Gastrocnemius medialis (tissue), 4 donors: ENCODE results near the gene BRPF1. TPM values are rescaled to one million over a fixed set of nuclear protein-coding genes. Genes with fewer than 3 reads are reported as not detected.

Experiments
- ATAC-seq, 2 donors: fragments of 150-250 bp; one replicate each; pipeline ENCODE4 v1.9.1; 2016
- DNase-seq, 2 donors: peaks; one replicate each; pipeline ENCODE4 v3.0.0-alpha.2; 2019
- H3K27ac ChIP-seq, 4 donors: fragments of 200-600 bp; sonication (generic); 1 replicate in 1 of 4; 2 replicates in 3 of 4; pipeline ENCODE4 v1.5.1; 2016 to 2018; ENCODE audit warnings: mild to moderate bottlenecking in 2 of 4, moderate library complexity in 1 of 4
- H3K27me3 ChIP-seq, 3 donors: fragments of 200-600 bp; sonication (generic) in 2 of 3; 1 replicate in 1 of 3; 2 replicates in 2 of 3; pipeline versions ENCODE4 v1.5.1 to v1.6.0; 2016 to 2019; ENCODE audit warnings: mild to moderate bottlenecking in 1 of 3, moderate library complexity in 1 of 3
- H3K36me3 ChIP-seq, 2 donors: fragments of 200-600 bp; sonication (generic) in 1 of 2; one replicate each; pipeline ENCODE4 v1.5.1; 2017 to 2018
- H3K4me1 ChIP-seq, 2 donors: fragments of 200-600 bp; sonication (generic) in 1 of 2; one replicate each; pipeline ENCODE4 v1.5.1; 2016 to 2017; ENCODE audit warnings: mild to moderate bottlenecking in 2 of 2
- H3K4me3 ChIP-seq, 4 donors: fragments of 200-600 bp; sonication (generic) in 3 of 4; 1 replicate in 1 of 4; 2 replicates in 3 of 4; pipeline ENCODE4 v1.5.1; 2016 to 2019; ENCODE audit warnings: mild to moderate bottlenecking in 2 of 4
- H3K9me3 ChIP-seq, 3 donors: fragments of 200-600 bp; sonication (generic) in 2 of 3; 1 replicate in 1 of 3; 2 replicates in 2 of 3; pipeline ENCODE4 v1.5.1; 2016 to 2019
- POLR2A ChIP-seq, 2 donors: fragments of 450-650 bp; IDR thresholded peaks; one replicate each; pipeline ENCODE4 v1.6.1; 2017; ENCODE audit warnings: antibody characterized with exemption in 2 of 2, mild to moderate bottlenecking in 2 of 2, moderate library complexity in 2 of 2
- in situ Hi-C, 4 donors: fragments of 200-750 bp; cut with MboI; loops; one replicate each; pipeline versions ENCODE4 v1.15.0 to v1.8.0; 2017; ENCODE audit warnings: low sequenced_read_pairs in 4 of 4
- intact Hi-C: fragments of 100-400 bp; cut with DNase I; formaldehyde crosslinking; loops from one replicate; pipeline ENCODE4 v1.15.1; 2023; ENCODE audit warnings: low total_unique reads
- total RNA-seq, 4 donors: library from RNA; depleted of rRNA; stranded (reverse); fragments of >200 nt; gene quantifications; one replicate each; pipeline versions ENCODE4 v1.1.0 to v1.2.3, GENCODE V29; 2016
- TF ChIP-seq, protein P1 (sequence below), 5 experiments: fragments of 450-650 bp in 3 of 5; fragments of 200-600 bp in 2 of 5; sonication (generic) in 2 of 5; IDR thresholded peaks in 4 of 5; conservative IDR thresholded peaks in 1 of 5; 1 replicate in 4 of 5; 2 replicates in 1 of 5; pipeline ENCODE4 v1.5.1; 2016 to 2019; ENCODE audit warnings: antibody characterized with exemption in 5 of 5, mild to moderate bottlenecking in 3 of 5, moderate library complexity in 3 of 5

BRPF1 gene
- total RNA-seq, 4 donors from 2014 or later, result 12.0 to 19.5 (median 14.7) TPM

DNA sequence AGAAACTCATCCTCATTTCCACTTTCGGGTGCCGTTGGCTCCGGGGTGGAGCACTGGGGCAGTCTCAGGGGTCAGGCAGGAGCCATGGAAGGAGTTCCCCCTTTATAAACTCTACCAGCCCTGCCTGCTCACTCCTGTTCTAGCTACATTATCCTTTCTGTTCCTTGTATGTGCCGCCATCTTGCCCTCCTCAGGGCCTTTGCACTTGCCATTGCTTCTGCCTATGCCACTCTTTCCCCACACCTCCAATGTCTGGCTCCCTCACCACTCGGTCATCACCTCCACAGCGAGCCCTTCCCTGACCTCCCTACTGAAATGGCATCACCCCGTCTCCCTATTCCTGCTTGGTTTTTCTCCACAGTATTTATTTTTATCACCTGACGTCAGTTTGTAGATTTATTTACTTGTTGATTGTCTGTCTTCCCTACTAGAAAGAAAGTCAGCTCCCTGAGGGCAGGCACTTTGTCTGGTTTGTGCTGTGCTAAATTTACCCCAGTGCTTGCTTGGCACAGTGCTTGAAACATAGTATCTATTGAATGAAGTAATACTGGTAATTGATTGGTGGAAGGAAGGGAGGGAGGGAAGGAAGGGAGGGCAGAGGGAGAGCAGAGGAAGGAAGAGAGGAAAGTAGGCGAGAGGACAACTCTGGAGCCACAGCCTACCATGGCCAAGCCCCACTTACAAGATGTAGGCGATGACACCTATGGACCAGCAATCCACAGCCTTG, 29.4 kb downstream of the BRPF1 start:
- no peaks in the 10 kb centered on the region for H3K9me3 ChIP-seq
- ATAC-seq, result no peak
- no peak overlapping the region for H3K4me3 ChIP-seq
- no peaks in the 10 kb centered on the region for H3K4me1 ChIP-seq
- intact Hi-C loops (no loop called here), in situ Hi-C loops (no loop called here)
- H3K27ac ChIP-seq, result no peak overlapping the region
- H3K36me3 ChIP-seq, result peaks cover 0 to 37% of the 10 kb centered on the region in 2 donors
- DNase-seq, result no peak
- H3K27me3 ChIP-seq, result no peaks in the 10 kb centered on the region
- TF ChIP-seq, protein P1, sequence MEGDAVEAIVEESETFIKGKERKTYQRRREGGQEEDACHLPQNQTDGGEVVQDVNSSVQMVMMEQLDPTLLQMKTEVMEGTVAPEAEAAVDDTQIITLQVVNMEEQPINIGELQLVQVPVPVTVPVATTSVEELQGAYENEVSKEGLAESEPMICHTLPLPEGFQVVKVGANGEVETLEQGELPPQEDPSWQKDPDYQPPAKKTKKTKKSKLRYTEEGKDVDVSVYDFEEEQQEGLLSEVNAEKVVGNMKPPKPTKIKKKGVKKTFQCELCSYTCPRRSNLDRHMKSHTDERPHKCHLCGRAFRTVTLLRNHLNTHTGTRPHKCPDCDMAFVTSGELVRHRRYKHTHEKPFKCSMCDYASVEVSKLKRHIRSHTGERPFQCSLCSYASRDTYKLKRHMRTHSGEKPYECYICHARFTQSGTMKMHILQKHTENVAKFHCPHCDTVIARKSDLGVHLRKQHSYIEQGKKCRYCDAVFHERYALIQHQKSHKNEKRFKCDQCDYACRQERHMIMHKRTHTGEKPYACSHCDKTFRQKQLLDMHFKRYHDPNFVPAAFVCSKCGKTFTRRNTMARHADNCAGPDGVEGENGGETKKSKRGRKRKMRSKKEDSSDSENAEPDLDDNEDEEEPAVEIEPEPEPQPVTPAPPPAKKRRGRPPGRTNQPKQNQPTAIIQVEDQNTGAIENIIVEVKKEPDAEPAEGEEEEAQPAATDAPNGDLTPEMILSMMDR (IDR thresholded peaks at IDR 0.05 in 4 of 5, conservative IDR thresholded peaks at IDR 0.05 in 1 of 5), result no peak
- no peak for TF ChIP-seq POLR2A (IDR thresholded peaks at IDR 0.05)

DNA sequence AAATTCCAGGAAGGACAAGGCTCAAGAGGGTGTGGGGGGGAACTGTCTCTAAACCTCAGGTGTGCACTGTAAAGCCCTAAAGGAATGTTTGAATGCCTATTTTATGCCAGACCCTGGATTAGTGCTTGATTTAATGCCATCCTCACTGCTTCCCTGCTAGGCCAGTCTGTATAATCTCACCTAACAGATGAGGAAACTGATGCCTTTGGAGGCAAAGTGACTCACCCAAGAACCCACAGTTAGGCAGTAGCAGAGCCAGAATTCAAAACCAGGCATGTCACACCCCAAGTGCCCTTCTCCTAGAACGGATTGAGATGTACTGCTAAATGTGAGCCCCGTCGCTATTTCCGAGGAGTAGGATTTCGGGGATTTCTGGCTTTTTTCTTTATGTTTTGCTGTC, 30.4 kb downstream of the BRPF1 start:
- Histone ChIP-seq H3K36me3 (peaks cover 0 to 28% of the 10 kb centered on the region in 2 donors), H3K4me1 (peaks cover 0 to under 1% of the 10 kb centered on the region in 2 donors), H3K27me3 (no peaks in the 10 kb centered on the region), H3K9me3 (no peaks in the 10 kb centered on the region), H3K4me3 (no peak overlapping the region), H3K27ac (no peak overlapping the region)
- in situ Hi-C loops (no loop called here), intact Hi-C loops (no loop called here)
- DNase-seq (no peak), ATAC-seq (no peak)
- no peak for TF ChIP-seq POLR2A (IDR thresholded peaks at IDR 0.05)
- TF ChIP-seq, protein P1 (IDR thresholded peaks at IDR 0.05 in 4 of 5, conservative IDR thresholded peaks at IDR 0.05 in 1 of 5), result no peak

- H3K27ac ChIP-seq, result no peak overlapping the region
- peaks cover 0 to 18% of the 10 kb centered on the region in 2 donors for H3K36me3 ChIP-seq
- H3K27me3 ChIP-seq, result no peaks in the 10 kb centered on the region
- H3K9me3 ChIP-seq, result no peaks in the 10 kb centered on the region
- intact Hi-C loops, result no loop called here
- no peak overlapping the region for H3K4me3 ChIP-seq
- TF ChIP-seq, protein P1 (IDR thresholded peaks at IDR 0.05 in 4 of 5, conservative IDR thresholded peaks at IDR 0.05 in 1 of 5), result no peak
- TF ChIP-seq POLR2A (IDR thresholded peaks at IDR 0.05), result no peak
- no peak for DNase-seq
- in situ Hi-C loops, result no loop called here
- ATAC-seq, result no peak
- peaks cover 0 to 4% of the 10 kb centered on the region in 2 donors for H3K4me1 ChIP-seq
These were observed 31.3 kb downstream of the BRPF1 start for GRCh38 chr3:9762871-9763270.

DNA sequence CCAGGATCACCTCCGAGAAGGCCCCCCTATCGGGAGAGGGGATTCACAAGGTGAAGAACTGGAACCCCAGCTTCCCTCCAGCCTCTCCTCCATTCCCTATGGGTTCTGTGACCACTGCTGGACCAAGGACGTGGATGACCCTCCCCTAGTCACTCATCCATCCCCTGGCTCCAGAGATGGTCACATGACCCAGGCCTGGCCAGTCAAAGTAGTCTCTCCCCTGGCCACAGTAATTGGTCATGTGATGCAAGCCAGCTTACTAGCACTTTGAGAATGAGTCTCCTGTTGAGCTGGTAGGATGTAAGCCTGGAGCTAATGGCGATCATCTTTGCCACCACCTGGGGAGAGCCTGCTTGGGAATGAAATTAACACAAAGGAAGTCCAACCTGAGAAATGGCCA, 34.3 kb downstream of the BRPF1 start:
- Histone ChIP-seq H3K27ac (no peak overlapping the region), H3K9me3 (no peaks in the 10 kb centered on the region), H3K4me1 (peaks cover 9 to 11% of the 10 kb centered on the region in 2 donors), H3K27me3 (no peaks in the 10 kb centered on the region), H3K36me3 (no peaks in the 10 kb centered on the region), H3K4me3 (no peak overlapping the region)
- in situ Hi-C loops, result no loop called here
- DNase-seq, result no peak
- no peak for ATAC-seq
- intact Hi-C loops, result no loop called here
- TF ChIP-seq POLR2A (IDR thresholded peaks at IDR 0.05), result no peak
- TF ChIP-seq, protein P1 (IDR thresholded peaks at IDR 0.05 in 4 of 5, conservative IDR thresholded peaks at IDR 0.05 in 1 of 5), result no peak
